ENCODE results near the gene SPEG. TPM values are rescaled to one million over a fixed set of nuclear protein-coding genes. Genes with fewer than 3 reads are reported as not detected.

Gene SPEG
- total RNA-seq, 1 experiment from 2014 or later = 55.3 TPM

DNA sequence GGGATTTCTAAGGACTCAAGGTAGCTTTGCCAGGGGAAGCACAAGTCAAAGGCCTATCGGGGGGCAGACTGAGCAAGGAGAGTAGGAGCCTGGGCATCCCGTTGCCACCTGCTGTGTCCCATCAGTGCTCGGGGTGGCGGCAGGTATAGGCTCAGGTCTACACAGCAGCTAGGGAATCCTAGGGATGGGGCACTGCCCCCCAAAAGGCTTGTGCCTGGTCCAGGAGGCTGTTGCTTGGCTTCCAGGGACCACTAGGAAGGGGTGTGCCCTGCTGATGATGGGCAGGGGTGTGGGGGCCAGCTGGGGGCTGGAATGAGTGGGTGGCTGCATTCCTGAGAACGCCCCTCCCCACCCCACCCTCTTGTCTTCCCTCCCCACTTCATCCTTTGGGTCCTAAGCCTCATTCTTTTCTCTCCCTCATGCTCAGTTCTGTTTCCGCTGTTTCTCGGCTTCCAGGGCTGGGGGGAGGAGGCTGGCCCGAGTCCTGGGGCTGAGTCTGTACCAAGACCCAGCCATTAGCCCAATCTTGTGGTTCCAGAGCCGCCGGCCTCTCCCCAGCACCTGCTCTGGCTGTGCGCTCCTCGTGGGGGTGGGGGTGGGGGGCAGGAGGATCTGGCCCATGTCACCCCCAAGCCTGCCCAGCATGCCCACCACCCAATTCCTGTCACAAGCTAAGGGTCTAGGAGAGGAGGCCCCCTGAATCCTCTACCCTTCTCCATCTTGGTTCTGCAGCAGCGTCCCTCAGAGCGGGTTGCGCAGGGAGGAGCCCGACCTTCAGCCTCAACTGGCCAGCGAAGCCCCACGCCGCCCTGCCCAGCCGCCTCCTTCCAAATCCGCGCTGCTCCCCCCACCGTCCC lies 12.8 kb downstream of the SPEG start (continued):
- TF ChIP-seq, protein P1, sequence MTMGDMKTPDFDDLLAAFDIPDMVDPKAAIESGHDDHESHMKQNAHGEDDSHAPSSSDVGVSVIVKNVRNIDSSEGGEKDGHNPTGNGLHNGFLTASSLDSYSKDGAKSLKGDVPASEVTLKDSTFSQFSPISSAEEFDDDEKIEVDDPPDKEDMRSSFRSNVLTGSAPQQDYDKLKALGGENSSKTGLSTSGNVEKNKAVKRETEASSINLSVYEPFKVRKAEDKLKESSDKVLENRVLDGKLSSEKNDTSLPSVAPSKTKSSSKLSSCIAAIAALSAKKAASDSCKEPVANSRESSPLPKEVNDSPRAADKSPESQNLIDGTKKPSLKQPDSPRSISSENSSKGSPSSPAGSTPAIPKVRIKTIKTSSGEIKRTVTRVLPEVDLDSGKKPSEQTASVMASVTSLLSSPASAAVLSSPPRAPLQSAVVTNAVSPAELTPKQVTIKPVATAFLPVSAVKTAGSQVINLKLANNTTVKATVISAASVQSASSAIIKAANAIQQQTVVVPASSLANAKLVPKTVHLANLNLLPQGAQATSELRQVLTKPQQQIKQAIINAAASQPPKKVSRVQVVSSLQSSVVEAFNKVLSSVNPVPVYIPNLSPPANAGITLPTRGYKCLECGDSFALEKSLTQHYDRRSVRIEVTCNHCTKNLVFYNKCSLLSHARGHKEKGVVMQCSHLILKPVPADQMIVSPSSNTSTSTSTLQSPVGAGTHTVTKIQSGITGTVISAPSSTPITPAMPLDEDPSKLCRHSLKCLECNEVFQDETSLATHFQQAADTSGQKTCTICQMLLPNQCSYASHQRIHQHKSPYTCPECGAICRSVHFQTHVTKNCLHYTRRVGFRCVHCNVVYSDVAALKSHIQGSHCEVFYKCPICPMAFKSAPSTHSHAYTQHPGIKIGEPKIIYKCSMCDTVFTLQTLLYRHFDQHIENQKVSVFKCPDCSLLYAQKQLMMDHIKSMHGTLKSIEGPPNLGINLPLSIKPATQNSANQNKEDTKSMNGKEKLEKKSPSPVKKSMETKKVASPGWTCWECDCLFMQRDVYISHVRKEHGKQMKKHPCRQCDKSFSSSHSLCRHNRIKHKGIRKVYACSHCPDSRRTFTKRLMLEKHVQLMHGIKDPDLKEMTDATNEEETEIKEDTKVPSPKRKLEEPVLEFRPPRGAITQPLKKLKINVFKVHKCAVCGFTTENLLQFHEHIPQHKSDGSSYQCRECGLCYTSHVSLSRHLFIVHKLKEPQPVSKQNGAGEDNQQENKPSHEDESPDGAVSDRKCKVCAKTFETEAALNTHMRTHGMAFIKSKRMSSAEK (CRISPR knock-in tag; IDR thresholded peaks at IDR 0.05; ENCODE audit: borderline replicate concordance) = no peak
- TF ChIP-seq, protein P2, sequence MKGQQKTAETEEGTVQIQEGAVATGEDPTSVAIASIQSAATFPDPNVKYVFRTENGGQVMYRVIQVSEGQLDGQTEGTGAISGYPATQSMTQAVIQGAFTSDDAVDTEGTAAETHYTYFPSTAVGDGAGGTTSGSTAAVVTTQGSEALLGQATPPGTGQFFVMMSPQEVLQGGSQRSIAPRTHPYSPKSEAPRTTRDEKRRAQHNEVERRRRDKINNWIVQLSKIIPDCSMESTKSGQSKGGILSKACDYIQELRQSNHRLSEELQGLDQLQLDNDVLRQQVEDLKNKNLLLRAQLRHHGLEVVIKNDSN (CRISPR knock-in tag; IDR thresholded peaks at IDR 0.05) = no peak

DNA sequence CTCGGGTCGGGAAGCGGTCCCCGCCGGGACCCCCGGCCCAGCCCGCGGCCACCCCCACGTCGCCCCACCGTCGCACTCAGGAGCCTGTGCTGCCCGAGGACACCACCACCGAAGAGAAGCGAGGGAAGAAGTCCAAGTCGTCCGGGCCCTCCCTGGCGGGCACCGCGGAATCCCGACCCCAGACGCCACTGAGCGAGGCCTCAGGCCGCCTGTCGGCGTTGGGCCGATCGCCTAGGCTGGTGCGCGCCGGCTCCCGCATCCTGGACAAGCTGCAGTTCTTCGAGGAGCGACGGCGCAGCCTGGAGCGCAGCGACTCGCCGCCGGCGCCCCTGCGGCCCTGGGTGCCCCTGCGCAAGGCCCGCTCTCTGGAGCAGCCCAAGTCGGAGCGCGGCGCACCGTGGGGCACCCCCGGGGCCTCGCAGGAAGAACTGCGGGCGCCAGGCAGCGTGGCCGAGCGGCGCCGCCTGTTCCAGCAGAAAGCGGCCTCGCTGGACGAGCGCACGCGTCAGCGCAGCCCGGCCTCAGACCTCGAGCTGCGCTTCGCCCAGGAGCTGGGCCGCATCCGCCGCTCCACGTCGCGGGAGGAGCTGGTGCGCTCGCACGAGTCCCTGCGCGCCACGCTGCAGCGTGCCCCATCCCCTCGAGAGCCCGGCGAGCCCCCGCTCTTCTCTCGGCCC lies 13.6 kb downstream of the SPEG start:
- Mint-ChIP-seq H3K36me3 (no peaks in the 10 kb centered on the region), H3K4me1 (peaks cover 13% of the 10 kb centered on the region), H3K27me3 (ENCODE audit: low read depth) (peaks cover 7% of the 10 kb centered on the region), H3K4me3 (peak overlapping the region; percentile 33; the same call in 1 of the 2 replicates), H3K27ac (no peak overlapping the region), H3K9me3 (no peaks in the 10 kb centered on the region)
- ATAC-seq (peak; percentile 43), DNase-seq (ENCODE audit: low spot score) (peak; percentile 69)
- CTCF ChIA-PET = interaction anchor here (0.6 to 11.1 kb wide), 21 partner anchors 10 to 153 kb away, joined by 3 to 121 read pairs (median 4); partner anchors contain the start of genes CHPF, DES, DNPEP and INHA
- POLR2A ChIA-PET = interaction anchor here (1.3 to 2.7 kb wide), 2 partner anchors 10 to 12 kb away, joined by 4 to 8 read pairs; no protein-coding TSS in a partner anchor
- TF ChIP-seq, protein P3, sequence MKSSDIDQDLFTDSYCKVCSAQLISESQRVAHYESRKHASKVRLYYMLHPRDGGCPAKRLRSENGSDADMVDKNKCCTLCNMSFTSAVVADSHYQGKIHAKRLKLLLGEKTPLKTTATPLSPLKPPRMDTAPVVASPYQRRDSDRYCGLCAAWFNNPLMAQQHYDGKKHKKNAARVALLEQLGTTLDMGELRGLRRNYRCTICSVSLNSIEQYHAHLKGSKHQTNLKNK (CRISPR knock-in tag; IDR thresholded peaks at IDR 0.05) = no peak
- TF ChIP-seq ZNF396 (CRISPR knock-in tag; IDR thresholded peaks at IDR 0.05; ENCODE audit: borderline replicate concordance) (no peak), MYBL2 (CRISPR knock-in tag; IDR thresholded peaks at IDR 0.05) (no peak), GABPB1 (CRISPR knock-in tag; IDR thresholded peaks at IDR 0.05) (no peak), TEAD1 (CRISPR knock-in tag; IDR thresholded peaks at IDR 0.05) (0 out of 2 replicates have a peak, but pooled peaks have one; percentile 45), CBFB (CRISPR knock-in tag; IDR thresholded peaks at IDR 0.05; ENCODE audit: low read depth) (no peak), EMX1 (CRISPR knock-in tag; IDR thresholded peaks at IDR 0.05) (no peak), PRRX2 (CRISPR knock-in tag; IDR thresholded peaks at IDR 0.05) (no peak), RORB (CRISPR knock-in tag; IDR thresholded peaks at IDR 0.05) (no peak), NFE2L1 (CRISPR knock-in tag; IDR thresholded peaks at IDR 0.05) (no peak; the same call in 1 of the 2 replicates), RELA (CRISPR knock-in tag; IDR thresholded peaks at IDR 0.05; ENCODE audit: borderline replicate concordance) (no peak; the same call in 1 of the 2 replicates), JUN (CRISPR knock-in tag; IDR thresholded peaks at IDR 0.05) (peak; percentile 89), ZNF317 (CRISPR knock-in tag; IDR thresholded peaks at IDR 0.05; ENCODE audit: borderline replicate concordance, low read depth) (no peak), GTF2I (CRISPR knock-in tag; conservative IDR thresholded peaks at IDR 0.05) (no peak), ZNF121 (CRISPR knock-in tag; IDR thresholded peaks at IDR 0.05) (no peak)
- TF ChIP-seq, protein P4, sequence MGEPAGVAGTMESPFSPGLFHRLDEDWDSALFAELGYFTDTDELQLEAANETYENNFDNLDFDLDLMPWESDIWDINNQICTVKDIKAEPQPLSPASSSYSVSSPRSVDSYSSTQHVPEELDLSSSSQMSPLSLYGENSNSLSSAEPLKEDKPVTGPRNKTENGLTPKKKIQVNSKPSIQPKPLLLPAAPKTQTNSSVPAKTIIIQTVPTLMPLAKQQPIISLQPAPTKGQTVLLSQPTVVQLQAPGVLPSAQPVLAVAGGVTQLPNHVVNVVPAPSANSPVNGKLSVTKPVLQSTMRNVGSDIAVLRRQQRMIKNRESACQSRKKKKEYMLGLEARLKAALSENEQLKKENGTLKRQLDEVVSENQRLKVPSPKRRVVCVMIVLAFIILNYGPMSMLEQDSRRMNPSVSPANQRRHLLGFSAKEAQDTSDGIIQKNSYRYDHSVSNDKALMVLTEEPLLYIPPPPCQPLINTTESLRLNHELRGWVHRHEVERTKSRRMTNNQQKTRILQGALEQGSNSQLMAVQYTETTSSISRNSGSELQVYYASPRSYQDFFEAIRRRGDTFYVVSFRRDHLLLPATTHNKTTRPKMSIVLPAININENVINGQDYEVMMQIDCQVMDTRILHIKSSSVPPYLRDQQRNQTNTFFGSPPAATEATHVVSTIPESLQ (CRISPR knock-in tag; IDR thresholded peaks at IDR 0.05) = no peak
- TF ChIP-seq, protein P5, sequence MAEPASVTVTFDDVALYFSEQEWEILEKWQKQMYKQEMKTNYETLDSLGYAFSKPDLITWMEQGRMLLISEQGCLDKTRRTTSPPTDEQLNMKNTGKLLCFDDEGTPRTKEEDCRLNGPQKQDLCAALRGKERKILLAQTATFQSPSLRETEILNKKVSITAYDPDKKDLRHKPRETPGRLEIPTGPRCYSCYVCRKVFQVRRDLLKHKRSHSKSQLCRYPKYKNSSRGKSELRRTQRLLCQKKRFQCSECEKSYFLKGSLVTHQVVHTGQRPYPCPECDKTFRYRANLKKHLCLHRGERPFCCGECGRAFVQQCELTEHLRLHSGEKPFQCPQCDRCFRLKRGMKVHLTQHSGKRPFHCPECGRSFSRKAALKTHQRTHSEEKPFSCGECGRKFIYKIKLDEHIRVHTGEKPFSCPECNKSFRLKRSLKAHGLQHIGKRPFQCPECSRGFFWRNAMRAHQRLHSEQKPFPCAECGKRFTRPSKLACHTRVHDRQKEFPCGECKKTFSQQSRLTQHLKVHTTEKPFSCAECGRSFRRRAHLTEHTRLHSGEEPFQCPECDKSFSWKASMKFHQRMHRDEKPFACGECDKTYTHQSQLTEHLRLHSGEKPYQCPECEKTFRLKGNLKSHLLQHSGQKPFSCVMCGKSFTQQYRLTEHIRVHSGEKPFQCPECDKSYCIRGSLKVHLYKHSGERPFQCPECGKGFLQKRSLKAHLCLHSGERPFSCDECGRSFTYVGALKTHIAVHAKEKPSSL (CRISPR knock-in tag; conservative IDR thresholded peaks at IDR 0.05) = no peak
- TF ChIP-seq, protein P6, sequence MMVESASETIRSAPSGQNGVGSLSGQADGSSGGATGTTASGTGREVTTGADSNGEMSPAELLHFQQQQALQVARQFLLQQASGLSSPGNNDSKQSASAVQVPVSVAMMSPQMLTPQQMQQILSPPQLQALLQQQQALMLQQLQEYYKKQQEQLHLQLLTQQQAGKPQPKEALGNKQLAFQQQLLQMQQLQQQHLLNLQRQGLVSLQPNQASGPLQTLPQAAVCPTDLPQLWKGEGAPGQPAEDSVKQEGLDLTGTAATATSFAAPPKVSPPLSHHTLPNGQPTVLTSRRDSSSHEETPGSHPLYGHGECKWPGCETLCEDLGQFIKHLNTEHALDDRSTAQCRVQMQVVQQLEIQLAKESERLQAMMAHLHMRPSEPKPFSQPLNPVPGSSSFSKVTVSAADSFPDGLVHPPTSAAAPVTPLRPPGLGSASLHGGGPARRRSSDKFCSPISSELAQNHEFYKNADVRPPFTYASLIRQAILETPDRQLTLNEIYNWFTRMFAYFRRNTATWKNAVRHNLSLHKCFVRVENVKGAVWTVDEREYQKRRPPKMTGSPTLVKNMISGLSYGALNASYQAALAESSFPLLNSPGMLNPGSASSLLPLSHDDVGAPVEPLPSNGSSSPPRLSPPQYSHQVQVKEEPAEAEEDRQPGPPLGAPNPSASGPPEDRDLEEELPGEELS (CRISPR knock-in tag; IDR thresholded peaks at IDR 0.05) = no peak; the same call in 1 of the 2 replicates
- TF ChIP-seq, protein P7, sequence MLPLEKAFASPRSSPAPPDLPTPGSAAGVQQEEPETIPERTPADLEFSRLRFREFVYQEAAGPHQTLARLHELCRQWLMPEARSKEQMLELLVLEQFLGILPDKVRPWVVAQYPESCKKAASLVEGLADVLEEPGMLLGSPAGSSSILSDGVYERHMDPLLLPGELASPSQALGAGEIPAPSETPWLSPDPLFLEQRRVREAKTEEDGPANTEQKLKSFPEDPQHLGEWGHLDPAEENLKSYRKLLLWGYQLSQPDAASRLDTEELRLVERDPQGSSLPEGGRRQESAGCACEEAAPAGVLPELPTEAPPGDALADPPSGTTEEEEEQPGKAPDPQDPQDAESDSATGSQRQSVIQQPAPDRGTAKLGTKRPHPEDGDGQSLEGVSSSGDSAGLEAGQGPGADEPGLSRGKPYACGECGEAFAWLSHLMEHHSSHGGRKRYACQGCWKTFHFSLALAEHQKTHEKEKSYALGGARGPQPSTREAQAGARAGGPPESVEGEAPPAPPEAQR (CRISPR knock-in tag; IDR thresholded peaks at IDR 0.05) = no peak
